Eye (tissue), 1 donor: Measurements from ENCODE around the gene CNOT6.
"Not testable (repeated sequence)": the region's sequence is repeated elsewhere in the genome, so short reads cannot be mapped to it uniquely, and the experiment has no call there.

ENCODE experiments used
- DNase-seq: peaks from one replicate; pipeline ENCODE4 v3.0.0-alpha.2; 2015

The CNOT6 gene

GRCh38 chr5:180471866-180472265 is 22.3 kb upstream of the CNOT6 start:
- DNase-seq: no peak

GRCh38 chr5:180472269-180472668 is 21.9 kb upstream of the CNOT6 start:
- DNase-seq: no peak

GRCh38 chr5:180473386-180473785 is 20.8 kb upstream of the CNOT6 start:
- not testable (repeated sequence) for DNase-seq

GRCh38 chr5:180474569-180474968 is 19.6 kb upstream of the CNOT6 start:
- no peak for DNase-seq

- not testable (repeated sequence) for DNase-seq
These were observed 18.1 kb upstream of the CNOT6 start for GRCh38 chr5:180475969-180476524.

GRCh38 chr5:180484813-180485212 is 9.4 kb upstream of the CNOT6 start:
- peak; percentile 53 for DNase-seq

- no peak for DNase-seq
These were observed 7.5 kb upstream of the CNOT6 start for GRCh38 chr5:180486636-180487149.

- DNase-seq: no peak
These were observed 6.6 kb upstream of the CNOT6 start for GRCh38 chr5:180487556-180487955.

- peak; percentile 42 for DNase-seq
These were observed 2.7 kb upstream of the CNOT6 start for GRCh38 chr5:180491496-180491895.

GRCh38 chr5:180492226-180492903 is 1.8 kb upstream of the CNOT6 start:
- no peak for DNase-seq

GRCh38 chr5:180494510-180495181 is 467 bp downstream of the CNOT6 start:
- DNase-seq: peak; percentile 80

- DNase-seq: no peak
These were observed 1.1 kb downstream of the CNOT6 start for GRCh38 chr5:180495292-180495691.

GRCh38 chr5:180495991-180496741 is 2.0 kb downstream of the CNOT6 start:
- no peak for DNase-seq

GRCh38 chr5:180496806-180497205 is 2.6 kb downstream of the CNOT6 start:
- DNase-seq: not testable (repeated sequence)

- DNase-seq: not testable (repeated sequence)
These were observed 3.7 kb downstream of the CNOT6 start for GRCh38 chr5:180497865-180498264.

- no peak for DNase-seq
These were observed 4.2 kb downstream of the CNOT6 start for GRCh38 chr5:180498378-180498777.

GRCh38 chr5:180499684-180500083 is 5.5 kb downstream of the CNOT6 start:
- DNase-seq: no peak

GRCh38 chr5:180500300-180500699 is 6.1 kb downstream of the CNOT6 start:
- not testable (repeated sequence) for DNase-seq

- no peak for DNase-seq
These were observed 13.5 kb downstream of the CNOT6 start for GRCh38 chr5:180507661-180508060.

- DNase-seq: no peak
These were observed 21.1 kb downstream of the CNOT6 start for GRCh38 chr5:180515294-180515693.

GRCh38 chr5:180515974-180516373 is 21.8 kb downstream of the CNOT6 start:
- not testable (repeated sequence) for DNase-seq

GRCh38 chr5:180516440-180516839 is 22.3 kb downstream of the CNOT6 start:
- no peak for DNase-seq

- no peak for DNase-seq
These were observed 24.9 kb downstream of the CNOT6 start for GRCh38 chr5:180519098-180519497.
